Left lobe of liver (tissue), 2 donors: Measurements from ENCODE around the gene ATP6V1C2. TPM values are rescaled to one million over a fixed set of nuclear protein-coding genes. Genes with fewer than 3 reads are reported as not detected.

ENCODE experiments used
- ATAC-seq: fragments of 200-7000 bp; cut with Tn5 transposase; one replicate; pipeline ENCODE4 v1.9.1; 2020; ENCODE audit warnings: mild to moderate bottlenecking, moderate library complexity
- DNase-seq: peaks from one replicate; pipeline ENCODE4 v3.0.0-alpha.2; 2020; ENCODE audit warnings: low spot score
- total RNA-seq: library from RNA; stranded (reverse); gene quantifications from one replicate; pipeline ENCODE4 v1.2.1, GENCODE V29; 2021
- donor health status: DM: no; HTN: no; CAD: no; lungs with moderate emphysema.
- donor health status: DM: no; HTN: yes; CAD: no.

ATP6V1C2 gene
- total RNA-seq, 1 donor from 2014 or later: 0.10 TPM

- DNase-seq (no peak), ATAC-seq (no peak)
Observed at GRCh38 chr2:10831400-10831985, 110.1 kb downstream of the ATP6V1C2 start.

- DNase-seq: peak; percentile 82
- peak; percentile 78 for ATAC-seq
Observed at GRCh38 chr2:10832203-10832936, 110.9 kb downstream of the ATP6V1C2 start.

GRCh38 chr2:10833021-10833420 is 111.6 kb downstream of the ATP6V1C2 start:
- ATAC-seq (no peak), DNase-seq (no peak)

- no peak for DNase-seq
- ATAC-seq: no peak
Observed at GRCh38 chr2:10834068-10834655, 112.7 kb downstream of the ATP6V1C2 start.

Other genes starting within 250 kb of the ATP6V1C2 start
- gene NOL10, start 31.7 kb upstream of the ATP6V1C2 start, total RNA-seq: 8.0 TPM
- 225 TPM for gene PDIA6, start 91.2 kb downstream of the ATP6V1C2 start, total RNA-seq
- not detected for gene KCNF1, start 190.3 kb downstream of the ATP6V1C2 start, total RNA-seq